SJSA1 (cell line): Measurements from ENCODE around the gene CDK5RAP3. TPM values are rescaled to one million over a fixed set of nuclear protein-coding genes. Genes with fewer than 3 reads are reported as not detected.
"Not testable (repeated sequence)": the region's sequence is repeated elsewhere in the genome, so short reads cannot be mapped to it uniquely, and the experiment has no call there.

Source experiments
- DNase-seq, 2 experiments: peaks; one replicate each; pipeline ENCODE4 v3.0.0-alpha.2; 2015 to 2020; ENCODE audit warnings: low spot score in 2 of 2, low read depth in 1 of 2
- H3K27ac ChIP-seq: fragments of 250-450 bp; sonication (Bioruptor Pico); 2 replicates; pipeline ENCODE4 v1.5.1; 2020; ENCODE audit warnings: mild to moderate bottlenecking, moderate library complexity
- H3K27me3 ChIP-seq: fragments of 250-450 bp; sonication (Bioruptor Pico); replicated peaks from 2 replicates; pipeline ENCODE4 v1.5.1; 2020; ENCODE audit warnings: mild to moderate bottlenecking, moderate library complexity
- H3K36me3 ChIP-seq: fragments of 250-450 bp; sonication (Bioruptor Pico); 2 replicates; pipeline ENCODE4 v1.5.1; 2020; ENCODE audit warnings: mild to moderate bottlenecking
- H3K4me1 ChIP-seq: fragments of 250-450 bp; sonication (Bioruptor Pico); replicated peaks from 2 replicates; pipeline ENCODE4 v1.6.1; 2021; ENCODE audit warnings: mild to moderate bottlenecking
- H3K4me3 ChIP-seq: fragments of 250-450 bp; sonication (Bioruptor Pico); 2 replicates; pipeline ENCODE4 v1.5.1; 2020; ENCODE audit warnings: mild to moderate bottlenecking
- H3K9me3 ChIP-seq: fragments of 250-450 bp; sonication (Bioruptor Pico); replicated peaks from 2 replicates; pipeline ENCODE4 v1.5.1; 2020; ENCODE audit warnings: mild to moderate bottlenecking
- total RNA-seq: library from RNA; depleted of rRNA; stranded (reverse); fragments of >200 nt; shearing (Covaris generic); gene quantifications from 2 replicates; pipeline ENCODE4 v1.2.3, GENCODE V29; 2014

The CDK5RAP3 gene
- total RNA-seq, 1 experiment from 2014 or later: 89.5 TPM

GRCh38 chr17:48002266-48002915 is 31.5 kb downstream of the CDK5RAP3 start:
- no peaks in the 10 kb centered on the region for H3K36me3 ChIP-seq
- H3K4me1 ChIP-seq: peaks cover 54% of the 10 kb centered on the region
- no peaks in the 10 kb centered on the region for H3K9me3 ChIP-seq
- no peaks in the 10 kb centered on the region for H3K27me3 ChIP-seq
- no peak overlapping the region for H3K4me3 ChIP-seq
- H3K27ac ChIP-seq: peak overlapping the region; percentile 94
- peak; percentile 79 to 87 for DNase-seq

- Histone ChIP-seq H3K9me3 (no peaks in the 10 kb centered on the region), H3K36me3 (no peaks in the 10 kb centered on the region), H3K4me1 (peaks cover 54% of the 10 kb centered on the region), H3K27ac (peak overlapping the region; percentile 94), H3K4me3 (no peak overlapping the region), H3K27me3 (no peaks in the 10 kb centered on the region)
- DNase-seq: no peak
Measured at GRCh38 chr17:48002916-48003416, 32.1 kb downstream of the CDK5RAP3 start.

- H3K27me3 ChIP-seq: no peaks in the 10 kb centered on the region
- H3K9me3 ChIP-seq: no peaks in the 10 kb centered on the region
- peak overlapping the region; percentile 94; the same call in 1 of the 2 replicates for H3K27ac ChIP-seq
- H3K36me3 ChIP-seq: no peaks in the 10 kb centered on the region
- H3K4me3 ChIP-seq: no peak overlapping the region
- no peak for DNase-seq
- H3K4me1 ChIP-seq: peaks cover 56% of the 10 kb centered on the region
Measured at GRCh38 chr17:48003417-48004151, 32.7 kb downstream of the CDK5RAP3 start.

DNA sequence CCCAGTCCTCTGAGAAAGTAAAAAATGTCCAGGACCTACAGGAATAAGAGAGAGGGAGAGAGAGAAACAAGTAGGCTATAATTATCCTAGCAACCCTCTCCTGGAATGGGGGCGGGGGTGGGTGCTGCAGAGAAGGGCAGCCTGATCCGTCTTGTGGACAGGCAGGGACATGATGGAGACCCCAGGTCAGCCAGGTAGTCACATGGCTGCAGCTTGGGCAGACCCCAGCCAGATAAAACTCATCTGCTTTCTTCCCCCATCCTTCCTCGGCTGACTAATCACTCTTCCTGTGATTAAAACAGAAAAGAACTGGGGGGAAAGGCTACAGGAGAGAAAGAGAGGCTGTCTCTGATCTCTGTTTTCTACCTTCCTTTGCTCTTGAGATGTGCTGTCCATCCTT is 34.1 kb downstream of the CDK5RAP3 start:
- Histone ChIP-seq H3K4me1 (peaks cover 52% of the 10 kb centered on the region), H3K27me3 (no peaks in the 10 kb centered on the region), H3K9me3 (no peaks in the 10 kb centered on the region), H3K27ac (no peak overlapping the region), H3K36me3 (no peaks in the 10 kb centered on the region), H3K4me3 (no peak overlapping the region)
- no peak for DNase-seq

GRCh38 chr17:48006936-48007709 is 36.2 kb downstream of the CDK5RAP3 start:
- no peak overlapping the region for H3K27ac ChIP-seq
- no peaks in the 10 kb centered on the region for H3K36me3 ChIP-seq
- peaks cover 53% of the 10 kb centered on the region for H3K4me1 ChIP-seq
- no peak overlapping the region for H3K4me3 ChIP-seq
- no peaks in the 10 kb centered on the region for H3K9me3 ChIP-seq
- H3K27me3 ChIP-seq: no peaks in the 10 kb centered on the region
- DNase-seq: no peak

GRCh38 chr17:48010193-48010592 is 39.3 kb downstream of the CDK5RAP3 start:
- H3K27me3 ChIP-seq: no peaks in the 10 kb centered on the region
- no peak overlapping the region for H3K27ac ChIP-seq
- H3K4me3 ChIP-seq: no peak overlapping the region
- peaks cover 27% of the 10 kb centered on the region for H3K4me1 ChIP-seq
- no peaks in the 10 kb centered on the region for H3K9me3 ChIP-seq
- DNase-seq: no peak
- H3K36me3 ChIP-seq: no peaks in the 10 kb centered on the region

- no peak overlapping the region for H3K27ac ChIP-seq
- H3K4me3 ChIP-seq: peak overlapping the region; percentile 35
- H3K9me3 ChIP-seq: no peaks in the 10 kb centered on the region
- H3K4me1 ChIP-seq: peaks cover 18% of the 10 kb centered on the region
- peak in 1 of 2 experiments; percentile 52 for DNase-seq
- no peaks in the 10 kb centered on the region for H3K36me3 ChIP-seq
- no peaks in the 10 kb centered on the region for H3K27me3 ChIP-seq
Measured at GRCh38 chr17:48011405-48012150, 40.7 kb downstream of the CDK5RAP3 start.

- no peaks in the 10 kb centered on the region for H3K36me3 ChIP-seq
- no peaks in the 10 kb centered on the region for H3K27me3 ChIP-seq
- H3K27ac ChIP-seq: no peak overlapping the region
- DNase-seq: peak; percentile 33 to 65
- no peaks in the 10 kb centered on the region for H3K9me3 ChIP-seq
- peak overlapping the region; percentile 35 for H3K4me3 ChIP-seq
- H3K4me1 ChIP-seq: peaks cover 18% of the 10 kb centered on the region
Measured at GRCh38 chr17:48012151-48012520, 41.2 kb downstream of the CDK5RAP3 start.

GRCh38 chr17:48012654-48013053 is 41.7 kb downstream of the CDK5RAP3 start:
- no peak overlapping the region for H3K4me3 ChIP-seq
- no peak overlapping the region for H3K27ac ChIP-seq
- no peak for DNase-seq

GRCh38 chr17:48013876-48014594 is 43.1 kb downstream of the CDK5RAP3 start:
- Histone ChIP-seq H3K4me1 (peaks cover 14% of the 10 kb centered on the region), H3K27ac (no peak overlapping the region), H3K36me3 (no peaks in the 10 kb centered on the region), H3K4me3 (no peak overlapping the region), H3K27me3 (no peaks in the 10 kb centered on the region), H3K9me3 (no peaks in the 10 kb centered on the region)
- DNase-seq: no peak

More at GRCh38 chr17:48012654-48013053, 41.7 kb downstream of the CDK5RAP3 start:
- H3K36me3 ChIP-seq: no peaks in the 10 kb centered on the region
- no peaks in the 10 kb centered on the region for H3K9me3 ChIP-seq
- H3K4me1 ChIP-seq: peaks cover 18% of the 10 kb centered on the region
- H3K27me3 ChIP-seq: no peaks in the 10 kb centered on the region

DNA sequence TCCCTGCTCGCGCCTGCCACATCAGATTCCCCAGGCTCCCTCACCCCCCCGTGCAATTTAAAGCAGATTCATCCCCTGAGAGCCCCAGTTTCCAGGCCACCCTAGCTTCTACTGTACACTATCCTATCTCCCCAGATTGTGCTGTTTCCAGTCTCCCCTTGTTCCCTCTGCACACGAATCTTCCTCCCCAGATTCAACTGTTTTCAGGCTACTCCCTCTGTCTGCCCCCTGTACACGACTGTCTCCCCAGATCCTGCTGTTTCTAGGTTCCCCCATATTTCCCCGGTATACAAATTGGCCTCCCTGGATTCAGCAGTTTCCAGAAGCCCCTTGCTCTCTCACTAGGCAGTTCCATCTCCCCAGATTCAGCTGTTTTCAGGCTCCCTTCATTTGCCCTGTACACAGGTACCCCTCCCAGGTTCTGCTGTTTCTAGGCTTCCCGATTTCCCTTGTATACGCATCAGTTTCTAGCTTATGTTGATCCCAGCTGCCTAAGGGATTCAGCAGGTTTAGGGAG is 43.7 kb downstream of the CDK5RAP3 start:
- DNase-seq: no peak
- Histone ChIP-seq H3K27me3 (no peaks in the 10 kb centered on the region), H3K4me3 (no peak overlapping the region), H3K9me3 (no peaks in the 10 kb centered on the region), H3K27ac (no peak overlapping the region), H3K36me3 (no peaks in the 10 kb centered on the region), H3K4me1 (peaks cover 14% of the 10 kb centered on the region)

GRCh38 chr17:48016112-48016511 is 45.2 kb downstream of the CDK5RAP3 start:
- Histone ChIP-seq H3K27me3 (no peaks in the 10 kb centered on the region), H3K27ac (no peak overlapping the region), H3K36me3 (no peaks in the 10 kb centered on the region), H3K4me3 (no peak overlapping the region), H3K4me1 (peaks cover 14% of the 10 kb centered on the region), H3K9me3 (no peaks in the 10 kb centered on the region)
- no peak for DNase-seq

DNA sequence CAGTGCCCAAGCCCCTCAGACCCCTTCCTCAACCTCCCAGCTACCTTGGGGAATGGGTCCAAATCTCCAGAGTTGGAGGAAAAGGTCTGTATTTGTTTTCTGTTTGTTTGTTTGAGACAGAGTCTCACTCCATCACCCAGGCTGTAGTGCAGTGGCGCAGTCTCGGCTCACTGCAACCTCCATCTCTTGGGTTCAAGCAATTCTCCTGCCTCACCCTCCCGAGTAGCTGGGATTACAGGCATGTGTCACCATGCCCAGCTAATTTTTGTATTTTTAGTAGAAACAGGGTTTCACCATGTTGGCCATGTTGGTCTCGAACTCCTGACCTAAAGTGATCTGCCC is 46.9 kb downstream of the CDK5RAP3 start:
- not testable (repeated sequence) for DNase-seq, H3K27me3 ChIP-seq, H3K4me3 ChIP-seq, H3K36me3 ChIP-seq, H3K27ac ChIP-seq, H3K4me1 ChIP-seq, H3K9me3 ChIP-seq
